NCI-H1694 (cell line): ENCODE results near the gene LCE4A.
"Not testable (repeated sequence)": the region's sequence is repeated elsewhere in the genome, so short reads cannot be mapped to it uniquely, and the experiment has no call there.

Experiments
- DNase-seq: peaks from one replicate; lab custom pipeline; 2025; lab: John Stamatoyannopoulos, UW

LCE4A gene, protein sequence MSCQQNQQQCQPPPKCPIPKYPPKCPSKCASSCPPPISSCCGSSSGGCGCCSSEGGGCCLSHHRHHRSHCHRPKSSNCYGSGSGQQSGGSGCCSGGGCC

DNA sequence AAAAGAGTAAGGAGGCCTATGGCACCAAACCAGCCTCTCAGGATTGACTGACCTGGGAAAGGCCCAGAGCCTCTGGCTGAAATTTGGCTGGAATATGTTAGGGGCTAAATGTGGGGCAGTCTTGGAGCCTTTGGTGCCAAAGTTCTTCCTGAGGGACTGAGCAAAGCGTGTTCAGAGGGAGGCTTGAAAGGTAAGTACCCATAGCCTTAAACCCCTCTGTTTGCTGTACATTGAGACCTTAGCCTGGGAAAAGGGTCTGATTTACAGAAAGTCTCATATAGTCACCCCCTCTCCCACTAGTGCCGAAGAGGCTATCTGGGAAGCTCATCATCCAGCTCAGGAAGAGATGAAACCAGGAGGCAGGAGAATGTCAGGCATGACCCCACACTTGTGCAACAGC, at the start of gene LCE4A:
TSS of gene LCE4A (plus strand) at position 301 of the 400 bp plus-strand sequence. CDS start 916 bp downstream, outside the sequence.
- DNase-seq = no peak

DNA sequence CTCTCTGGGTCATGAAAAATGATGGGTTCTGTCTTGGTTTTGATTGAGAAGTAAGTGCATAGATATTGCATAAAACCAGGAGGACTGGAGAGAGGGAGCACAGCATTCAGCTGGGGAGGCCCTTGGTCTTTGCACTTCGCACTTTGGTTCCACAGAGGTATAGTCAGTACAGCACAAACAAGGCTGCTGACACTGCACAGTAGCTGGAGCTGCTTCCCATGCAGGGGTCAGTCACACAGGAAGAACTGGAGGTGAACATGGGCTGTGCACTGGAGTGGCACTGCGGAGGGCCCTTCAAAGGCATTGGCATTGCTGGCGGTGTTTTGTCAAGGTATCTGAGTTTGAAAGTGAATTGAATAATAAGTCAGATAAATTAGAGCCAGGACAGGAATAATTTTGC, 49.3 kb upstream of the LCE4A start:
- no peak for DNase-seq

DNA sequence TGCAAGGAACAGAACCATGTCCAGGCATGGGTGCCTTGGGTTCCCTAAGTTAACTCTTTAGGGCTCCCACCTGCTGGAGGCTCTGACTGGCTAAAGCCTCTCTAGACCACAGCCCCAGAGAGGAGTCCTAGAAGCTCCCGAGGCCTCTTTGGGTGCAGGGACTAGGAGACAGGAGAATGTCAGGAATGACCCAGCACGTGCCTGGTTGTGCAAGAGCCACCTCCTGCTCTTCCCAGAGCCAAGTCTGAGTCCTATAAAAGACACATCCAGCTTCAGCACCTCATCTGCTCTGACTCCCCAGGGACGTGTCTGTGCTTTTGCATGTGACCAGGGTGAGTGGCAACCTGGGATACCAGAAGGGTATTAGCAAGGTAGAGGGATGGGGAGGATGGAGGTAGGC, 44.9 kb upstream of the LCE4A start, which contains the start of gene LCE2D:
TSS of gene LCE2D (plus strand) at position 283 of the 400 bp plus-strand sequence. CDS start 726 bp downstream, outside the sequence.
- no peak for DNase-seq

DNA sequence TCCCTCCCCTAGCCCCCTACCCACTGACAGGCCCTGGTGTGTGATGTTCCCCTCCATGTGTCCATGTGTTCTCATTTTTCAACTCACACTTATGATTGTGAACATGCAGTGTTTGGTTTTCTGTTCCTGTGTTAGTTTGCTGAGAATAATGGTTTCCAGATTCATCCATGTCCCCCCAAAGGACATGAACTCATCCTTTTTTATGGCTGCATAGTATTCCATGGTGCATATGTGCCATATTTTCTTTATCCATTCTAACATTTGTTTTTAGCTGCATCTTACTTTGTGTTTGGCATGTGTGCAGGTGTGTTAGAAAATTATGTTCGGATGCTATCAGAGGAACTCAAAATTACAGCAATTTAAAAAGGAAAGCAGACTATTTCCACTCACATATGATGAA, 41.8 kb upstream of the LCE4A start:
- DNase-seq = not testable (repeated sequence)

DNA sequence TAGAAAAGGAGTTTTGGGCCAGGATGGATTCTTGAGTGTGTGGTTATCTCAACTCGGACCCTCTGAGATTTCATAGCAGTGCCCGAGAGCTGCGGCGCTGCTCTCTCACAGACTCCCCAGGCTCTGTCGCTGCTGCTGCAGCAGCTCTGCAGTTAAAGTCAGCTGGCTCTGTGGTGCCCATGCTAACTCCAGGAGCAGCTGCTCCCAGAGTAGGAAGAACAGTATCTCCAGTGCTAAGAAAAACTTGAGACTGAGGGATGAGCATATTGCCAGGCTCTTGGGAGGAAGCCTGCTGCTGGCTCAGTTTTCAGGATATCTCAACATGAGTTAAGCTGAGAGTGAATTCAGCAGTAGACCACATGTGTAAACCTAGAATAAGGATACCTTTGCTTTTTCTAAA, 40.3 kb upstream of the LCE4A start:
- DNase-seq = no peak

DNA sequence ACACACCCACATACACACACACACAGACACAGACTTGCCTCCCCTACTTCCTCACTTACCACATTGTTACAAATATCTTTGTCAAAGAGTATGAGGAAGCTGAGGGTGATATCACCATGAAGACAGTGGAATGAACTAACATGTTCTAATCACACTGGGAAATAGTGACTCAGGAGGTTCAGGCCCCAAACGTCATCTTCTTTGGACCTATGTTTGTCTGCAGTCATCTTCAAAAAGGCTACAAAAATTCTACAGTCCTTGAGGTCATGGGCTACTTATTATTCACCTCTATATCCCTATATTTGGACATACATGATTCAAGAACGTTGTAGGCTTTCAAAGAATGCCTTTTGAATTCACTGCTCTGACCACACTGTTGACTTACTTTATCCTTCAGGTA, 34.9 kb upstream of the LCE4A start:
- DNase-seq = no peak

DNA sequence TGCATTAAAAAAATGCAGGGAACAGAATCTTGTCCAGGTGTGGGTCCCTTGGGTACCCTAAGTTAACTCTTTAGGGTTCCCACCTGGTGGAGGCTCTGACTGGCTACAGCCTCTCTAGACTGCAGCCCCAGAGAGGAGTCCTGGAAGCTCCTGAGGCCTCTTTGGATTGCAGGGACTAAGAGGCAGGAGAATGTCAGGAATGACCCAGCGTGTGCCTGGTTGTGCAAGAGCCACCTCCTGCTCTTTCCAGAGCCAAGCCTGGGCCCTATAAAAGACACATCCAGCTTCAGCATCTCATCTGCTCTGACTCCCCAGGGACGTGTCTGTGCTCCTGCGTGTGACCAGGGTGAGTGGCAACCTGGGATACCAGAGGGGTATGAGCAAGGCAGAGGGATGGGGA, 33.0 kb upstream of the LCE4A start, which contains the start of gene LCE2C:
TSS of gene LCE2C (plus strand) at position 297 of the 400 bp plus-strand sequence. CDS start 737 bp downstream, outside the sequence.
- DNase-seq = not testable (repeated sequence)

DNA sequence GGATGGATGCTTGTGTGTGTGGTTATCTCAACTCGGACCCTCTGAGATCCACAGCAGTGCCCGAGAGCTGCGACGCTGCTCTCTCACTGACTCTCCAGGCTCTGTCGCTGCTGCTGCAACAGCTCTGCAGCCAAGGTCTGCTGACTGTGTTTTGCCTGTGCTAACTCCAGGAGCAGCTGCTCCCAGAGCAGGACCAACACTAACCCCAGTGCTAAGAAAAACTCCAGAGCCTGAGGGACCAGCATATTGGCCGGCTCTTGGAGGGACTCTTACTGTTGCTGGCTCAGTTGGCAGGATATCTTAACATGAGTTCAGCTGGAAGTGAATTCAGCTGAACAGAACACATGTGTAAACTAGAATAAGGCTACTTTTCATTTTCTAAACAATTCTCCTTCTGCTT, 28.5 kb upstream of the LCE4A start:
- no peak for DNase-seq

DNA sequence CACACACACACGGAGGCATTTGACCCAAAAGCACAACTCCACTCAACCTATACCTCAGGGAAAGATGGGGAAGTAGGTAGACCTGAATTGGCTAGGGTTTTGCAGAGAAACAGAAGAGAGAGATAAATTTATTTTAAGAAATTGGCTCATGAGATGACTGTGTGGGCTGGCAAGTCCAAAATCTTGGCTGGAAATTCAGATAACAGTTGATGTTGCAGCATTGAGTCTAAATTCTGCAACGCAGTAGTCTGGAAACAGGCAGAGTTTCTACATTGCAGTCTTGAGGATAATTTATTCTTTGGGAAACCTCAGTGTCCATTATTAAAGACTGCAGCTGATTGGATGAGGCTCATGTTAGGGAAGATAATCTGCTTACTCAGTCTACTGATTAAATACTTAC, 26.3 kb upstream of the LCE4A start:
- DNase-seq = no peak

DNA sequence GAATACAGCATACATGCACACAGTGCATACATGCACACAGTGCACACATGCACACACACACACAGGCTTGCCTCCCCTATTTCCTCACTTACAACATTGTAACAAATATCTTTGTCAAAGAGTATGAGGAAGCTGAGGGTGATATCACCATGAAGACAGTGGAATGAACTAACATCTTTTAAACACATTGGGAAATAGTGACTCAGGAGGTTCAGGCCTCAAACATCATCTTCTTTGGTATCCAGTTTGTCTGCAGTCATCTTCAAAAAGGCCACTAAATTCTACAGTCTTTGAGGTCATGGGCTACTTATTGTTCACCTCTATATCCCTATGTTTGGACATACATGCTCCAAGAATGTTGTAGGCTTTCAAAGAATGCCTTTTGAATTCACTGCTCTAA, 24.1 kb upstream of the LCE4A start:
- no peak for DNase-seq

DNA sequence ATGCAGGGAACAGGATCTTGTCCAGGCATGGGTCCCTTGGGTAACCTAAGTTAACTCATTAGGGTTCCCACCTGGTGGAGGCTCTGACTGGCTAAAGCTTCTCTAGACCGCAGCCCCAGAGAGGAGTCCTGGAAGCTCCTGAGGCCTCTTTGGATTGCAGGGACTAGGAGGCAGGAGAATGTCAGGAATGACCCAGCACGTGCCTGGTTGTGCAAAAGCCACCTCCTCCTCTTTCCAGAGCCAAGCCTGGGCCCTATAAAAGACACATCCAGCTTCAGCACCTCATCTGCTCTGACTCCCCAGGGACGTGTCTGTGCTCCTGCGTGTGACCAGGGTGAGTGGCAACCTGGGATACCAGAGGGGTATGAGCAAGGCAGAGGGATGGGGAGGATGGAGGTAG, 22.1 kb upstream of the LCE4A start, which contains the start of gene LCE2B:
TSS of gene LCE2B (plus strand) at position 301 of the 400 bp plus-strand sequence. CDS start 721 bp downstream, outside the sequence.
- not testable (repeated sequence) for DNase-seq

DNA sequence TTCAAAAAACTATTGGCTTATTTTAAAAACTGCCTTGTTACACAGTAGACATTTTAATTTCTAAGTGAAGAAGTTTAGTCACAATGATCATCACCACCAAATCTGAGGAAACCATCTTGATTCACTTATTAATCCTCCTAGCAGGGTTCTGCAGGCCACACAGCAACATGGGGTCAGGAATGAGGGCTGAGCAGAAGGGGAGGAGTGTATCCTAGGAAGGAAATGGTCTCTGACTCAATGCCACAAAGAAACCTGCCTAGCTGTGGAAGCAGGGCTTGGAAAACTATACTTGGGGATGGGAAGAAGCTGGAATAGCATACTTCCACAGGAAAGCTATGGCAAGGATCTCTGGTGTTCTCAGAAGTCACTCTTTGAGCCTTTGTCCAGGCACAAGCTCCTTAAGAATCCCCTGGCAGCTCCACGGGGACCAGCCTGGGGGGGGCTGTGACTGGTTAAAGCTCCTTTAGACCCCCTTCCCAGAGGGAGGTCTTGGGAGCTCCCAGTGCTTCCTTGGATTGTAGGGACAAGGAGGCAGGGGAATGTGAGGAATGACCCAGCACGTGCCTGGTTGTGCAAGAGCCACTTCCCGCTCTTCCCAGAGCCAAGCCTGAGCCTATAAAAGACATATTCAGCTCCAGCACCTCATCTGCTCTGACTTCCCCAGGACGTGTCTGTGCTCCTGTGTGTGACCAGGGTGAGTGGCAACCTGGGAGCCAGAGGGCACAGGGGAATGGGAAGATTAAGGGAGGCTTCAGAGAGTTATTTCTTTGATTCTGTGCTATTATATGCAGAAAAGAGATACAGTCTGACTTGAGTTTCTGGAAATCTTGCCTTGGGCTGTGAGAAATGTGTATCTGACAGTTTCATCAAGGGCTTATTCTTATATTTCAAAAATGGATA, 10.0 kb upstream of the LCE4A start, which contains the start of gene LCE2A:
TSS of gene LCE2A (plus strand) at position 645 of the 900 bp plus-strand sequence. CDS start 557 bp downstream, outside the sequence.
- no peak for DNase-seq

DNA sequence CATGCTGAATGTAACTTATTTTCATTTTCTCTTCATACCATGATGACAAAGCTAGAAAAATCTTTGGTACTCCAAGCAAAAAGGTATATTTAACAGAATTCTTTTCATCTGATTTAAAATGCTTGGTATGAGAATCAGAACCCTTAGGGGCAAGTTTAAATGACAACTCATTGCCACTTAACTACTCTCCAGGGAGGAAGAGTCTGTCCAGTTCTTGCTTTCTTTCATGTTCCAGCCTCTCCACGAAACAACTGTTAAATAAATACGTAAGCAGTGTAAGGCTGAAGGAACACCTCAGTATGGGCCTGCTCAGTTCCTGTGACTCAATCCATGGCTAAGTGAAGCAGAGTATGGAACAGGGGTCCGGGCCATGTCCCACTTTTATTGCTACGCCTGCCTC, 8.2 kb upstream of the LCE4A start:
- no peak for DNase-seq

DNA sequence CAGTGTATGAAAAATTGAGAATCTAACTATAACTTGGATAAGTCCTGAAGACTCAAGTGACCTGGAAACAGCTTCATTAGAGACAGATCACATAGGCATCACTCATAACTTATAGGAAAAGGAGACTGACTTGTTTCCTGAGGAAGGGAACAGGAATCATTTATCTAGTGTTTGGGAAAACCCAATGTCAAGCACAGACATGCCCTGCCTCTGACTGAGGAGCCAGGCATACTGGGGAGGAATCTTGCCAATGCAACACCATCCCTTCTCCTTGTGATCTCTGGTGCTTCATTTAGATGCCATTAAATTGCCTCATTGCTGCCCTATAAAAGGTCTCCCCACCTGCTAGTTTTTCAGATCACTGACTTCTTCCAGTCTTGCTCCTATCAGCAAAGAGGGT, 10.3 kb downstream of the LCE4A start:
- no peak for DNase-seq

DNA sequence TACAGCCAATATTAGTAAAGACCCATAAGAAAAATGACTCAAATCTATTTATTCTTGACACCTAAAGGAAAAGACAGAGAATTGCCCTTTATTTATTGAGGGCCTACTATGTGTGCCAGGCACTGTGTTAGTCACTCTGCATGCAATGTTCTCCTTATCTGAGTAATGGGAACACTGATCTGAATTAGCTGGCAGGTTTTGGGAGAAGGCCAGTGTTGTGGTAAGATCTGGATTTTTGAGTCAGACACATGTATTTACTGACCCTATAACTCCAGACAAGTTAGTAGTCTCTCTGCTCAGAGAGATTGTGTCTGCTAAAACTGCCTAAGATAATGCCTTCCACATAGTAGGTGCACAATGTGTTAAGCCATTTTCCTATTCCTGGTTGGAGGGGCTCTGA, 17.3 kb downstream of the LCE4A start:
- no peak for DNase-seq

DNA sequence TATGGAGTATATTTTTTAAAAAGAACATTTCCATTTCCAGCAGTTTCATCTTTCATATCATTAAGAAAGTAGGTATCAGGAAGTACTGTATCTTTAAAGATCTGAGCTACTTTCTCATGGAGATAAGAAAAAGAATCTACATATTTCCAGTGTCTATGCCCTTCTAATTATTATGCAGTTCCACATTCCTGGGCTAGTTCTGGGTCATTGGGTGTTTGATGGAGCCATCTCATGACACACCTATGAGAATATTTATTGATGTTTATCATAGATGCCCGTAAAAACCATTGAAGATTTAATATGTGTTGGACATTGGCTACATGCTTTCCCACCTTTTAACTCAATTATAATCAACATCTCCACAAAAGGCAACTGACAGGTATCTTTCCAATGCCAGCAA, 21.0 kb downstream of the LCE4A start:
- no peak for DNase-seq

DNA sequence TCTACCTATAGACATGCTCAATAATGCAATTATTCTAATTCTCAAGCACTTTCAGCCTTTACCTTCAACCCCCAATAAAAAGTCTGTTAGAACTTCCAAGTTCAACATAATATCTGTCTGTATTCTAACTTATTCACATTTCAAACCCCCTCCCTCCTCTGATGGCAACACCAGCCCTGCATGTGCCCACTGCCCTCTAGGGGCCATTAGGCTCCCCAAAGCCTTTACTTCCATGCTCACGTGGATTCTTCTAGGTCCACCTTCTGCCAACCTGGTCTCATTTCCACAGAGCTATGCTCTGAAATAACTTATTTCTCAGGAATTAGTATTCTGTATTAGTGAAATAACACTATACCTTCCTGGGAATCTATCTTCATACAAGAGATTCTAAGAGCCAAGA, 27.7 kb downstream of the LCE4A start:
- DNase-seq = no peak

DNA sequence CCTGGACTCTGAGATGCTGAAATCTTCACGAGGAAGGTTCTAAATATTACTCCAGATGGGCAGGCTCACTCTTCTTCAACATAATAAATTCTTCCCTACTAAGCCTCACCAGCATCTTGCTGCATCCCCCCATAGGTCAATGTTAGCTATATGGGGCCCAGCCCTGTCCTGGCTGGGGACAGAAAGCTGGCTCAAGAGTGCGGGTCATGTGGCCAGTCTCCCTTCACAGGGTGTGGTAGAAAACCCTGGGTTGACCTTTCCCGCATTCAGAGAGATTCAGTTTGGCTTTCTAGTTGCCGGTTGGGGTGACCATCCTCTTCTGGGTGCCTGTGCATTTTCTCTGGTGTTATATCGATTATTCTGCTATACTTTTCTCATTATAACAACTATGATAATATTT, 30.0 kb downstream of the LCE4A start:
- no peak for DNase-seq

DNA sequence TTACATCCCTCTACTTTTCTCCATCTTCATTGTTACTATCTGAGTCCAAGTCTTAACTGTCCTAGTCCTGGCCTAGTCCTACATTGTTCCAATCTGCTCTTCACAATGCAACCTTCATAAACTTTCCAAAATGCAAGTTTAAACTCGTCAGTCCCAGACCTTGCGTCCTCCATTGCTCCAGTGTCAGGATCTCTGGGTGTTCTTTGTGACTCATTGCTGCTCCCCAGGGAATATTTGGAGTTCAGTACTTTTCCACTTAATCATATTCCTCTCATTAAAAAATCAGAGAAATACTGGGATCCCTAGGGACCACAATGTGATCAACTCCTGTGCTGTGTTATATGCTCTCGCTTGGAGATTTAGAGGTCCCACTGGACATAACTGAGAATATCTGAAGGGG, 31.9 kb downstream of the LCE4A start:
- no peak for DNase-seq

DNA sequence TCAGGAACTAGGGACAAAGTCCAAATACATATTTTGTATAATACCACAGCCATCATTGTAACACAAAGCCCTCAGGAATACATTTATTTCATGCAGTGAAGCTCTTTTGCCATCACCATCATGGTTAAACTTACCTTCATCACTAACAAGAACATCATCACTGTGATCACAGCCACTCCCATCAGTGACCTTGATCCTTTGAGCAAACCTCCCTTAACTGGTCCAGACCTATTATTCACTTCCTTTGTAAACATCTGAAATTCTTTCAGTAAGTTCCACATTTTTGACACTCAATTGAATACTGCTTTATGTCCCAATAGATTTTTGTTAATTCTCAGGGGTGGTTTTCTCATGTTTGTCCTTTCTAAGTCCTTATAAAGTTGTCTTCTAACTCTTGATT, 33.7 kb downstream of the LCE4A start:
- no peak for DNase-seq

DNA sequence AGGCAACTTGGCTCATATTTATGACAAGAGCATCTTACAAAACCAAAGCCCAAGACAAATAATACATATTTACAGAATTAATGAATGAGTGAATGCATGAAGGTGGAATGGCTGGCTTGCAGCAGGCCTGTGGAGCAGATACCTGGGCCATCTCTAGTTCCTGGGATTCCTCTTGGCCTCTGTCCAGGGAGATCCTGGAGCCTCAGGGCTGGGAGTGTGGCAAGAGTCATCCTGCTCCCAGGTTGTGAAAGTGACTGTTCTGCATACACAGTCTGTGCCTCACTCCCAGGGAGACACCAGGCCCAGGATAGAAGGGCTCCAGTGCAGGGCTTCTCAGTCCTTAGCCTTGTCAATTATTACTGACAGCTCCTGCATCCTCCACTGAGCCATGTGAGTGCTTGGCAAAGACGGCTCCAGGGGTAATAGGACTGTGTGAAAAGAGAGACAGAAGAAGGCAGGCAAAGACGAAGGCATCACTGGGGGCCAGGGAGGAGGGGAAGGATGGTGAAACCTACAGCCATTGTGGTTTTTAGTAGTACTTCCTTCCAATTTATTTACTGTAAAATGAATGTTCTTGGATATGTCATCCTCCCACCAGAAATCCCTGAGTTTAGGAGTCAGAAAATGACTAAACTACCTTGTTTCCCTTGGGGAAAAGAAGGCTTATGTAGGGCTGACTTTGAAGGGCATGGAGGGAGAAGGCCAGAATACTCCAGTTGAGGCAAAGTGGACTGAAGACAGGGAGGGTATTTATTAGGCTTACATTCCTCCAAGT, 35.6 kb downstream of the LCE4A start:
- DNase-seq = no peak

DNA sequence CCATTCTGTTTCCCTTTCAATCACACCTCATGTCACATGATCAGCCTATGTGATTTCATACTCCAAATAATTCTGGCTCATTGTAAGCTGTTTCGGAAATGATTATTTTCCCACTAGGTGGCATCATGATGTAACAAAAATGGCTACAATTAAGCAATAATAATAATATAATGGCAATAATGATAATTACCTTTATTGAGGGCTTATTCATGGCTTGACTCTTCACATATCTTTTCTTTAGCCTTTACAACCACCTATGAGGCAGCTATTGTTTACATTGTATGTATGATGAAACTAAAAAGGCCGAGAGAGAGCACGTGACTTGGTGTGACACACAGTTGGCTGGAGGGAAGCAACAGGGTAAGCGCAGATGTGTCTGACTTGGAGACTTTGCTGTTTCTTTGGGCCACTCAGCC, 37.3 kb downstream of the LCE4A start:
- DNase-seq = no peak
